Activated T-cell treated with anti-CD3 and anti-CD28 coated beads for 1 hour (primary cell): ENCODE results near the gene CLEC18C.
"Not testable (repeated sequence)": the region's sequence is repeated elsewhere in the genome, so short reads cannot be mapped to it uniquely, and the experiment has no call there.

Source experiments
- DNase-seq: peaks from one replicate; pipeline ENCODE4 v3.0.0-alpha.2; 2020; ENCODE audit warnings: low read depth

CLEC18C gene

GRCh38 chr16:70173212-70173837 is at the start of gene CLEC18C:
Gene CLEC18C (plus strand): TSS chr16:70173787. CDS start chr16:70174279, 492 bp downstream.
- DNase-seq = not testable (repeated sequence)

- not testable (repeated sequence) for DNase-seq
Observed at GRCh38 chr16:70123822-70124221, 49.8 kb upstream of the CLEC18C start.

GRCh38 chr16:70126226-70126625 is 47.4 kb upstream of the CLEC18C start:
- DNase-seq = not testable (repeated sequence)

- DNase-seq = not testable (repeated sequence)
Observed at GRCh38 chr16:70127706-70128105, 45.9 kb upstream of the CLEC18C start.

- DNase-seq = not testable (repeated sequence)
Observed at GRCh38 chr16:70128844-70129243, 44.7 kb upstream of the CLEC18C start.

- not testable (repeated sequence) for DNase-seq
Observed at GRCh38 chr16:70135796-70136195, 37.8 kb upstream of the CLEC18C start.

- DNase-seq = not testable (repeated sequence)
Observed at GRCh38 chr16:70136595-70136994, 37.0 kb upstream of the CLEC18C start.

- not testable (repeated sequence) for DNase-seq
Observed at GRCh38 chr16:70142739-70143138, 30.8 kb upstream of the CLEC18C start.

GRCh38 chr16:70143231-70143895 is 30.2 kb upstream of the CLEC18C start:
- DNase-seq = not testable (repeated sequence)

GRCh38 chr16:70147853-70148252 is 25.7 kb upstream of the CLEC18C start:
- DNase-seq = not testable (repeated sequence)

GRCh38 chr16:70148453-70148852 is 25.1 kb upstream of the CLEC18C start:
- not testable (repeated sequence) for DNase-seq

- DNase-seq = not testable (repeated sequence)
Observed at GRCh38 chr16:70149296-70149695, 24.3 kb upstream of the CLEC18C start.

GRCh38 chr16:70151391-70151790 is 22.2 kb upstream of the CLEC18C start:
- DNase-seq = no peak

GRCh38 chr16:70151941-70152509 is 21.6 kb upstream of the CLEC18C start:
- DNase-seq = no peak

GRCh38 chr16:70152578-70153302 is 20.8 kb upstream of the CLEC18C start:
- no peak for DNase-seq

- not testable (repeated sequence) for DNase-seq
Observed at GRCh38 chr16:70154736-70155135, 18.9 kb upstream of the CLEC18C start.

- DNase-seq = no peak
Observed at GRCh38 chr16:70156207-70156978, 17.2 kb upstream of the CLEC18C start.

- no peak for DNase-seq
Observed at GRCh38 chr16:70157105-70157476, 16.5 kb upstream of the CLEC18C start.

GRCh38 chr16:70157477-70158260 is 15.9 kb upstream of the CLEC18C start:
- DNase-seq = no peak

GRCh38 chr16:70158261-70158939 is 15.2 kb upstream of the CLEC18C start:
- no peak for DNase-seq
